22Rv1 (cell line): ENCODE measurements around the gene IKBIP.

Source experiments
- CTCF ChIP-seq: fragments of 450-650 bp; IDR thresholded peaks from 2 replicates; pipeline ENCODE4 v1.5.1; 2017; ENCODE audit warnings: mild to moderate bottlenecking
- ZFX ChIP-seq: fragments of 450-650 bp; IDR thresholded peaks from 2 replicates; pipeline ENCODE4 v1.6.1; 2017; ENCODE audit warnings: antibody characterized with exemption, borderline replicate concordance

- no peak; the same call in 1 of the 2 replicates for TF ChIP-seq CTCF
- TF ChIP-seq ZFX, result no peak
Measured at GRCh38 chr12:98606359-98606988, 38.1 kb downstream of the IKBIP start.
